ENCODE results near the gene JAG1.

DNA sequence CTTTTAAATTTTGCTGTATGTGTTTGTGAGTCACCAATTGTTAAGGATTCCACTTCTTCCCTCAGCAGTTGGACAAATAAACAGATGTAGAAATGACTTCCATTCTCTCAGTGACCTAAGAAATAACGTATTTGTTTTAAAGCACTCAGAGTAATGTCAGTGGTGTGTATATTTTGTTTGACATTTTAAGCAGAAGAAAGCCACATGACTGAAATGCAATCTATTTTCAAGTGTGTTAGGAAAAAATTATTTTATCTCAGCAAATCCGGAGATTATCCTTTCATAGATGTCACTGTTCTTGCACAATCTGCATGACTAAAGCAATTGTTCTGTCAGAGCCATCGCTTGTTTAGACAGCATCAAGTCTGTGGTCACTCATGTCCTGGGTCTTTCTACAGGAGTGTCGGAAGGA lies 77.1 kb downstream of the JAG1 start:
- no peak for TF ChIP-seq MLX (CRISPR knock-in tag; IDR thresholded peaks at IDR 0.05)
- TF ChIP-seq, protein P1, sequence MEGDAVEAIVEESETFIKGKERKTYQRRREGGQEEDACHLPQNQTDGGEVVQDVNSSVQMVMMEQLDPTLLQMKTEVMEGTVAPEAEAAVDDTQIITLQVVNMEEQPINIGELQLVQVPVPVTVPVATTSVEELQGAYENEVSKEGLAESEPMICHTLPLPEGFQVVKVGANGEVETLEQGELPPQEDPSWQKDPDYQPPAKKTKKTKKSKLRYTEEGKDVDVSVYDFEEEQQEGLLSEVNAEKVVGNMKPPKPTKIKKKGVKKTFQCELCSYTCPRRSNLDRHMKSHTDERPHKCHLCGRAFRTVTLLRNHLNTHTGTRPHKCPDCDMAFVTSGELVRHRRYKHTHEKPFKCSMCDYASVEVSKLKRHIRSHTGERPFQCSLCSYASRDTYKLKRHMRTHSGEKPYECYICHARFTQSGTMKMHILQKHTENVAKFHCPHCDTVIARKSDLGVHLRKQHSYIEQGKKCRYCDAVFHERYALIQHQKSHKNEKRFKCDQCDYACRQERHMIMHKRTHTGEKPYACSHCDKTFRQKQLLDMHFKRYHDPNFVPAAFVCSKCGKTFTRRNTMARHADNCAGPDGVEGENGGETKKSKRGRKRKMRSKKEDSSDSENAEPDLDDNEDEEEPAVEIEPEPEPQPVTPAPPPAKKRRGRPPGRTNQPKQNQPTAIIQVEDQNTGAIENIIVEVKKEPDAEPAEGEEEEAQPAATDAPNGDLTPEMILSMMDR (IDR thresholded peaks at IDR 0.05) = no peak
- TF ChIP-seq USF2 (CRISPR knock-in tag; IDR thresholded peaks at IDR 0.05) = no peak
- TF ChIP-seq ATF1 (CRISPR knock-in tag; IDR thresholded peaks at IDR 0.05) = no peak
- no peak for TF ChIP-seq TEAD1 (CRISPR knock-in tag; IDR thresholded peaks at IDR 0.05)
- TF ChIP-seq MAX (CRISPR knock-in tag; IDR thresholded peaks at IDR 0.05) = no peak
- TF ChIP-seq, protein P2, sequence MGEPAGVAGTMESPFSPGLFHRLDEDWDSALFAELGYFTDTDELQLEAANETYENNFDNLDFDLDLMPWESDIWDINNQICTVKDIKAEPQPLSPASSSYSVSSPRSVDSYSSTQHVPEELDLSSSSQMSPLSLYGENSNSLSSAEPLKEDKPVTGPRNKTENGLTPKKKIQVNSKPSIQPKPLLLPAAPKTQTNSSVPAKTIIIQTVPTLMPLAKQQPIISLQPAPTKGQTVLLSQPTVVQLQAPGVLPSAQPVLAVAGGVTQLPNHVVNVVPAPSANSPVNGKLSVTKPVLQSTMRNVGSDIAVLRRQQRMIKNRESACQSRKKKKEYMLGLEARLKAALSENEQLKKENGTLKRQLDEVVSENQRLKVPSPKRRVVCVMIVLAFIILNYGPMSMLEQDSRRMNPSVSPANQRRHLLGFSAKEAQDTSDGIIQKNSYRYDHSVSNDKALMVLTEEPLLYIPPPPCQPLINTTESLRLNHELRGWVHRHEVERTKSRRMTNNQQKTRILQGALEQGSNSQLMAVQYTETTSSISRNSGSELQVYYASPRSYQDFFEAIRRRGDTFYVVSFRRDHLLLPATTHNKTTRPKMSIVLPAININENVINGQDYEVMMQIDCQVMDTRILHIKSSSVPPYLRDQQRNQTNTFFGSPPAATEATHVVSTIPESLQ (CRISPR knock-in tag; IDR thresholded peaks at IDR 0.05) = no peak
- no peak for TF ChIP-seq CREB1 (CRISPR knock-in tag; IDR thresholded peaks at IDR 0.05)
- TF ChIP-seq ZBTB43 (CRISPR knock-in tag; IDR thresholded peaks at IDR 0.05) = no peak
- no peak for TF ChIP-seq ELF4 (CRISPR knock-in tag; IDR thresholded peaks at IDR 0.05; ENCODE audit: low read depth)
- TF ChIP-seq USF1 (CRISPR knock-in tag; IDR thresholded peaks at IDR 0.05) = no peak
- TF ChIP-seq STAT6 (CRISPR knock-in tag; conservative IDR thresholded peaks at IDR 0.05; ENCODE audit: low read depth) = no peak
- TF ChIP-seq, protein P3, sequence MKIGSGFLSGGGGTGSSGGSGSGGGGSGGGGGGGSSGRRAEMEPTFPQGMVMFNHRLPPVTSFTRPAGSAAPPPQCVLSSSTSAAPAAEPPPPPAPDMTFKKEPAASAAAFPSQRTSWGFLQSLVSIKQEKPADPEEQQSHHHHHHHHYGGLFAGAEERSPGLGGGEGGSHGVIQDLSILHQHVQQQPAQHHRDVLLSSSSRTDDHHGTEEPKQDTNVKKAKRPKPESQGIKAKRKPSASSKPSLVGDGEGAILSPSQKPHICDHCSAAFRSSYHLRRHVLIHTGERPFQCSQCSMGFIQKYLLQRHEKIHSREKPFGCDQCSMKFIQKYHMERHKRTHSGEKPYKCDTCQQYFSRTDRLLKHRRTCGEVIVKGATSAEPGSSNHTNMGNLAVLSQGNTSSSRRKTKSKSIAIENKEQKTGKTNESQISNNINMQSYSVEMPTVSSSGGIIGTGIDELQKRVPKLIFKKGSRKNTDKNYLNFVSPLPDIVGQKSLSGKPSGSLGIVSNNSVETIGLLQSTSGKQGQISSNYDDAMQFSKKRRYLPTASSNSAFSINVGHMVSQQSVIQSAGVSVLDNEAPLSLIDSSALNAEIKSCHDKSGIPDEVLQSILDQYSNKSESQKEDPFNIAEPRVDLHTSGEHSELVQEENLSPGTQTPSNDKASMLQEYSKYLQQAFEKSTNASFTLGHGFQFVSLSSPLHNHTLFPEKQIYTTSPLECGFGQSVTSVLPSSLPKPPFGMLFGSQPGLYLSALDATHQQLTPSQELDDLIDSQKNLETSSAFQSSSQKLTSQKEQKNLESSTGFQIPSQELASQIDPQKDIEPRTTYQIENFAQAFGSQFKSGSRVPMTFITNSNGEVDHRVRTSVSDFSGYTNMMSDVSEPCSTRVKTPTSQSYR (CRISPR knock-in tag; IDR thresholded peaks at IDR 0.05) = no peak
- TF ChIP-seq ZNF396 (CRISPR knock-in tag; IDR thresholded peaks at IDR 0.05; ENCODE audit: borderline replicate concordance) = no peak
